SK-N-SH (cell line): ENCODE results near the gene KIF13A. TPM values are rescaled to one million over a fixed set of nuclear protein-coding genes. Genes with fewer than 3 reads are reported as not detected.
A peak's percentile ranks its signal among the peaks of the same experiment; 100 is the strongest.

Source experiments
- CTCF ChIA-PET: fragments of 300-600, 350-600 bp; formaldehyde crosslinking; extraction: SDS; loops from one replicate; lab custom pipeline; 2021; lab: Yijun Ruan, JAX
- POLR2A ChIA-PET: fragments of 350-600 bp; sonication (Branson Sonifier 250); formaldehyde crosslinking; extraction: SDS; loops from one replicate; lab custom pipeline; 2020; ENCODE audit warnings: antibody characterized with exemption, inconsistent platforms; lab: Yijun Ruan, JAX
- DNase-seq: peaks from one replicate; pipeline ENCODE4 v3.0.0; 2012
- H2AFZ ChIP-seq: fragments of 200-600 bp; sonication (generic); 2 replicates; pipeline ENCODE4 v1.8.1; 2016; ENCODE audit warnings: antibody characterized with exemption, mild to moderate bottlenecking, low read depth
- H3F3A ChIP-seq: fragments of 200-600 bp; sonication (generic); replicated peaks from 2 replicates; pipeline ENCODE3; 2016; ENCODE audit warnings: antibody characterized with exemption, mild to moderate bottlenecking; ENCODE audit not compliant: insufficient read depth
- H3K27ac ChIP-seq, 2 experiments: fragments of 200-500 bp in 1 of 2; fragments of 200-600 bp in 1 of 2; sonication (Bioruptor generic) in 1 of 2; sonication (generic), shearing (Covaris generic) in 1 of 2; 2 replicates each; pipeline versions ENCODE4 v1.5.1 to v1.6.1; 2014 to 2016; ENCODE audit warnings: low read depth in 2 of 2, inconsistent platforms in 1 of 2, low read length in 1 of 2, mild to moderate bottlenecking in 1 of 2, mixed read lengths in 1 of 2
- H3K27me3 ChIP-seq: fragments of 200-600 bp; sonication (generic), shearing (Covaris generic); 2 replicates; pipeline ENCODE4 v1.6.1; 2016; ENCODE audit warnings: mixed run types; ENCODE audit not compliant: insufficient read depth
- H3K36me3 ChIP-seq, 2 experiments: fragments of 200-500 bp in 1 of 2; fragments of 200-600 bp in 1 of 2; sonication (Bioruptor generic) in 1 of 2; sonication (generic) in 1 of 2; replicated peaks in 1 of 2; 2 replicates each; pipeline versions ENCODE3 to v1.5.1; 2014 to 2016; ENCODE audit warnings: low read length in 1 of 2, mild to moderate bottlenecking in 1 of 2; ENCODE audit not compliant: insufficient read depth in 2 of 2, control insufficient read depth in 1 of 2
- H3K4me1 ChIP-seq, 2 experiments: fragments of 200-500 bp in 1 of 2; fragments of 200-600 bp in 1 of 2; sonication (Bioruptor generic) in 1 of 2; sonication (generic), shearing (Covaris generic) in 1 of 2; 2 replicates each; pipeline versions ENCODE4 v1.5.1 to v1.6.1; 2014 to 2016; ENCODE audit warnings: low read depth in 1 of 2, low read length in 1 of 2, mixed run types in 1 of 2; ENCODE audit not compliant: insufficient read depth in 2 of 2, control insufficient read depth in 1 of 2
- H3K4me2 ChIP-seq: fragments of 200-600 bp; sonication (generic), shearing (Covaris generic); 2 replicates; pipeline ENCODE4 v1.6.1; 2017; ENCODE audit warnings: mixed run types
- H3K4me3 ChIP-seq, 2 experiments: fragments of 200-500 bp in 1 of 2; fragments of 200-600 bp in 1 of 2; sonication (Bioruptor generic) in 1 of 2; sonication (generic), shearing (Covaris generic) in 1 of 2; 2 replicates each; pipeline versions ENCODE4 v1.5.1 to v1.8.1; 2014 to 2016; ENCODE audit warnings: low read depth in 2 of 2, inconsistent platforms in 1 of 2, low read length in 1 of 2, mild to moderate bottlenecking in 1 of 2, mixed read lengths in 1 of 2, moderate library complexity in 1 of 2
- H3K79me2 ChIP-seq: fragments of 200-600 bp; sonication (generic); 2 replicates; pipeline ENCODE4 v1.8.1; 2017; ENCODE audit warnings: mild to moderate bottlenecking; ENCODE audit not compliant: insufficient read depth
- H3K9ac ChIP-seq: fragments of 200-600 bp; sonication (generic); 2 replicates; pipeline ENCODE4 v1.6.1; 2017; ENCODE audit warnings: mixed run types
- H3K9me2 ChIP-seq: fragments of 200-600 bp; sonication (generic); 2 replicates; pipeline ENCODE4 v1.6.1; 2017; ENCODE audit warnings: mixed run types
- H3K9me3 ChIP-seq: fragments of 200-600 bp; sonication (generic); 2 replicates; pipeline ENCODE4 v1.6.1; 2017; ENCODE audit warnings: mixed run types, mild to moderate bottlenecking, moderate library complexity
- H4K20me1 ChIP-seq: fragments of 200-600 bp; sonication (generic); 2 replicates; pipeline ENCODE4 v1.6.1; 2017; ENCODE audit warnings: mild to moderate bottlenecking, mixed run types; ENCODE audit not compliant: insufficient read depth
- EZH2phosphoT487 ChIP-seq: fragments of 200-600 bp; sonication (generic); IDR thresholded peaks from 2 replicates; pipeline ENCODE4 v1.6.1; 2017; ENCODE audit warnings: low read depth, mixed run types, mild to moderate bottlenecking, antibody characterized with exemption, moderate library complexity, borderline replicate concordance
- GATA2 ChIP-seq: sonication (generic); formaldehyde crosslinking; IDR thresholded peaks from 2 replicates; pipeline ENCODE4 v1.5.0; 2020; ENCODE audit warnings: mild to moderate bottlenecking, missing genetic modification reagents
- MAX ChIP-seq: IDR thresholded peaks from 2 replicates; pipeline ENCODE4 v1.4.0; 2012; ENCODE audit warnings: low read depth
- MXI1 ChIP-seq: IDR thresholded peaks from 2 replicates; pipeline ENCODE4 v1.6.1; 2012; ENCODE audit warnings: mild to moderate bottlenecking, low read depth, low read length, improper control_type of control experiment
- NFIC ChIP-seq: IDR thresholded peaks from 2 replicates; pipeline ENCODE4 v1.4.0; 2012; ENCODE audit warnings: borderline replicate concordance
- RAD21 ChIP-seq: IDR thresholded peaks from 2 replicates; pipeline ENCODE4 v1.6.1; 2012; ENCODE audit warnings: mild to moderate bottlenecking, low read length
- RFX5 ChIP-seq: IDR thresholded peaks from 2 replicates; pipeline ENCODE4 v1.6.1; 2012; ENCODE audit warnings: mild to moderate bottlenecking, improper control_type of control experiment, low read length
- RXRA ChIP-seq: IDR thresholded peaks from 2 replicates; pipeline ENCODE4 v1.4.0; 2012; ENCODE audit warnings: low read depth, mild to moderate bottlenecking, borderline replicate concordance
- SMC3 ChIP-seq: IDR thresholded peaks from 2 replicates; pipeline ENCODE4 v1.6.1; 2012; ENCODE audit warnings: low read depth, low read length, improper control_type of control experiment
- TEAD4 ChIP-seq: IDR thresholded peaks from 2 replicates; pipeline ENCODE4 v1.4.0; 2012; ENCODE audit warnings: mild to moderate bottlenecking, borderline replicate concordance; ENCODE audit not compliant: insufficient read depth
- USF1 ChIP-seq: IDR thresholded peaks from 2 replicates; pipeline ENCODE4 v1.4.0; 2012; ENCODE audit warnings: low read depth, borderline replicate concordance
- WGBS: methylation state at CpG from one replicate; pipeline ENCODE4 v1.1.6; 2017; ENCODE audit warnings: low lambda C conversion rate; 5-methylcytosine and 5-hydroxymethylcytosine counted together
- polyA plus RNA-seq, 3 experiments: library from polyadenylated mRNA; depleted of rRNA; stranded (reverse); fragments of >200 nt; gene quantifications; 2 replicates each; pipeline ENCODE4 v1.2.3, GENCODE V29; 2012

The KIF13A gene
- polyA plus RNA-seq, 1 of the 3 experiments (the other 2 are of a cell fraction) = 18.2 TPM

- peaks cover 5% of the 10 kb centered on the region; the same call in 1 of the 2 replicates for H3K79me2 ChIP-seq
- no peaks in the 10 kb centered on the region for H3K36me3 ChIP-seq
- peak overlapping the region; percentile 48 for H3K4me2 ChIP-seq
- ChIA-PET POLR2A (no interaction called here), CTCF (no interaction called here)
- no peak for DNase-seq
- H3K4me3 ChIP-seq = no peak overlapping the region
- H3K9me3 ChIP-seq = no peaks in the 10 kb centered on the region
- peak overlapping the region; percentile 35; the same call in 1 of the 2 replicates for H3K9ac ChIP-seq
- H3K27me3 ChIP-seq = no peaks in the 10 kb centered on the region
- 100% methylated on average over 2 of the region's 2 CpGs for WGBS
- H3K27ac ChIP-seq = peak overlapping the region in 1 of 2 experiments; percentile 82; a peak in 2 of 4 replicates
- H4K20me1 ChIP-seq = no peaks in the 10 kb centered on the region
- peaks cover 0 to 4% of the 10 kb centered on the region in 2 experiments; a peak in 2 of 4 replicates for H3K4me1 ChIP-seq
- H2AFZ ChIP-seq = peak overlapping the region; percentile 43; the same call in 1 of the 2 replicates
- H3F3A ChIP-seq = peaks cover 20% of the 10 kb centered on the region
- no peaks in the 10 kb centered on the region for H3K9me2 ChIP-seq
- no peak for TF ChIP-seq GATA2 (CRISPR knock-in tag)
- 0 out of 2 replicates have a peak, but pooled peaks have one; percentile 4 for TF ChIP-seq MAX
- peak; percentile 27; the same call in 1 of the 2 replicates for TF ChIP-seq USF1
- no peak for TF ChIP-seq RAD21
- TF ChIP-seq NFIC = no peak
- no peak for TF ChIP-seq TEAD4
- TF ChIP-seq MXI1 = no peak
- TF ChIP-seq EZH2phosphoT487 = no peak
- no peak for TF ChIP-seq RXRA
- TF ChIP-seq SMC3 = no peak
- TF ChIP-seq, all 33 proteins: peak for 2
Observed at GRCh38 chr6:17994019-17994418, 6.6 kb upstream of the KIF13A start.

- H3K9me2 ChIP-seq = no peaks in the 10 kb centered on the region
- CTCF ChIA-PET = interaction anchor here (1.2 to 1.3 kb wide), 2 partner anchors 12 to 132 kb away, joined by 3 to 4 read pairs; no protein-coding TSS in a partner anchor
- H2AFZ ChIP-seq = peak overlapping the region; percentile 73
- peak overlapping the region; percentile 64 to 69 for H3K4me3 ChIP-seq
- H3K79me2 ChIP-seq = peaks cover 44% of the 10 kb centered on the region
- peak overlapping the region; percentile 74 for H3K4me2 ChIP-seq
- peaks cover 26% of the 10 kb centered on the region for H4K20me1 ChIP-seq
- TF ChIP-seq MAX (peak; percentile 24; the same call in 1 of the 2 replicates), RFX5 (no peak)
- TF ChIP-seq, all 33 proteins: peak for 1
- Histone ChIP-seq H3K9me3 (no peaks in the 10 kb centered on the region), H3K36me3 (peaks cover 0 to 5% of the 10 kb centered on the region in 2 experiments), H3F3A (peaks cover 24% of the 10 kb centered on the region), H3K27ac (peak overlapping the region; percentile 86 to 87), H3K9ac (peak overlapping the region; percentile 60), H3K4me1 (peaks cover 5 to 7% of the 10 kb centered on the region in 2 experiments), H3K27me3 (no peaks in the 10 kb centered on the region)
- 17% methylated on average over 19 of the region's 20 CpGs for WGBS
- POLR2A ChIA-PET = no interaction called here
- DNase-seq = no peak
Observed at GRCh38 chr6:17988422-17988944, 1.0 kb upstream of the KIF13A start.
